LNCaP clone FGC (cell line): Measurements from ENCODE around the gene TSHZ2.

Source experiments
- DNase-seq: peaks from one replicate; pipeline ENCODE4 v3.0.0-alpha.2; 2011; ENCODE audit warnings: low read depth
- H3K4me3 ChIP-seq: 2 replicates; pipeline ENCODE4 v1.5.1; 2011; ENCODE audit warnings: mild to moderate bottlenecking, low read depth, low read length, control low read depth
- CTCF ChIP-seq: IDR thresholded peaks from 2 replicates; pipeline ENCODE4 v1.5.1; 2012; ENCODE audit warnings: mild to moderate bottlenecking; ENCODE audit not compliant: control insufficient read depth, insufficient read depth; ENCODE audit errors: extremely low read depth

TSHZ2 gene

GRCh38 chr20:53297154-53297529, 325.0 kb downstream of the TSHZ2 start:
- no peak overlapping the region for H3K4me3 ChIP-seq
- TF ChIP-seq CTCF = no peak
- no peak for DNase-seq

GRCh38 chr20:53298260-53298659, 326.1 kb downstream of the TSHZ2 start:
- H3K4me3 ChIP-seq = no peak overlapping the region
- DNase-seq = no peak
- no peak for TF ChIP-seq CTCF

- H3K4me3 ChIP-seq = no peak overlapping the region
- no peak for DNase-seq
- TF ChIP-seq CTCF = no peak
Measured at GRCh38 chr20:53298911-53299310, 326.8 kb downstream of the TSHZ2 start.

GRCh38 chr20:53299831-53300230, 327.7 kb downstream of the TSHZ2 start:
- no peak overlapping the region for H3K4me3 ChIP-seq
- no peak for TF ChIP-seq CTCF
- no peak for DNase-seq

GRCh38 chr20:53301869-53302268, 329.7 kb downstream of the TSHZ2 start:
- no peak for DNase-seq
- H3K4me3 ChIP-seq = no peak overlapping the region
- TF ChIP-seq CTCF = no peak

GRCh38 chr20:53302695-53303412, 330.7 kb downstream of the TSHZ2 start:
- no peak for TF ChIP-seq CTCF
- H3K4me3 ChIP-seq = no peak overlapping the region
- no peak for DNase-seq

- no peak for TF ChIP-seq CTCF
- H3K4me3 ChIP-seq = no peak overlapping the region
- DNase-seq = no peak
Measured at GRCh38 chr20:53303413-53303760, 331.2 kb downstream of the TSHZ2 start.
